ENCODE data around the gene CHURC1. TPM values are rescaled to one million over a fixed set of nuclear protein-coding genes. Genes with fewer than 3 reads are reported as not detected.

Gene CHURC1
- total and polyA plus RNA-seq, 2 of the 8 experiments (the other 6 are each of a cell fraction or from before 2014, with no cell fraction given) = 50.2 to 59.3 TPM

DNA sequence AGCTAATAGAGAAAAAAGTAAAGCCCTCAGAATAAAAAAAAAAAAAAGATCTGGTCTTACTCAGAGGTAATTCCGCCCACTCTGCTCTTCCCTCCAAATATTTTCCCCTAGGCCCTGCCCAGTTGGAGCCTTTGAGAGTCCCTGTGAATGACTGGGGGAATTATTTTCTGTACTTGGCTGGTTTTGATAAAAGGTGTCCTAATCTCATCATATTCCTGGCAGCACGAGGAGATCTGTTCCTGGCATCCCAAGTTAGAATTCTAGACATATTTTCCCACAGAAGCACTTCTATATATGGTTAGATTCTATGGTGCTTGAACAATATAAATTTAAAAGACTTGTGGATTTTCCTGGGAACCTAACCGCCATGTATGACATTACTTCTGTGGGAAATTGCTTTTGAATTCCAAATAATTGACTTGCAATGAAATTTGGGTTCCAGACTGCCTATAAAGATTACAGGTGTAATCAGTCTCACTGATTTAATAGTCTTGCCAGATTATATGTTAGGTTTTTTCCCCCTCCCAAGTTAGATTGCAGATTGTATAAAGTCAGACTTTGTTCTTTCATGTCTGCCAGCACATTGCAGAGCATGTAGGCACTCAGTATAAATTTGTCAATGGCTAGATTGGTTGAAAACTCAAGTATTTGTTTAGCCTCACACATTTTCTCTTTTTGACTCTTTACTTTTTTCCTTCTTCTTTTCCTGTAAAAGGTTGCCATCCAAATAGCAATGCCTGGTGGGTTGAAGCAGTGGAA, 16.0 kb downstream of the CHURC1 start (continued):
- TF ChIP-seq, protein P1, sequence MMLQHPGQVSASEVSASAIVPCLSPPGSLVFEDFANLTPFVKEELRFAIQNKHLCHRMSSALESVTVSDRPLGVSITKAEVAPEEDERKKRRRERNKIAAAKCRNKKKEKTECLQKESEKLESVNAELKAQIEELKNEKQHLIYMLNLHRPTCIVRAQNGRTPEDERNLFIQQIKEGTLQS (IDR thresholded peaks at IDR 0.05; ENCODE audit: insufficient read depth, low read depth, low read length) = no peak
- TF ChIP-seq SP1 (IDR thresholded peaks at IDR 0.05; ENCODE audit: low read depth, low read length) (no peak), CHD2 (IDR thresholded peaks at IDR 0.05; ENCODE audit: low read length) (no peak), KDM1A (IDR thresholded peaks at IDR 0.05; ENCODE audit: borderline replicate concordance, low read length) (no peak), CBX8 (IDR thresholded peaks at IDR 0.05; ENCODE audit: borderline replicate concordance, low read depth, low read length) (no peak), HDAC6 (IDR thresholded peaks at IDR 0.05; ENCODE audit: low read depth, low read length) (no peak), RAD21 (IDR thresholded peaks at IDR 0.05 in 1 of 2, conservative IDR thresholded peaks at IDR 0.05 in 1 of 2; ENCODE audit: low read depth in 2 of 2, low read length in 2 of 2) (no peak)
